Activated CD4-positive, alpha-beta T cell treated with anti-CD3 and anti-CD28 coated beads, Interleukin-10, Interleukin-2, amounts not matched to agents 100 ng/mL and 50 ng/mL, durations not matched to agents 16 hours and 8 hours (primary cell): ENCODE measurements around the gene NPW.
A peak's percentile ranks its signal among the peaks of the same experiment; 100 is the strongest.

Experiments used
- DNase-seq: peaks from one replicate; pipeline ENCODE4 v3.0.0-alpha.2; 2020

Gene NPW

DNA sequence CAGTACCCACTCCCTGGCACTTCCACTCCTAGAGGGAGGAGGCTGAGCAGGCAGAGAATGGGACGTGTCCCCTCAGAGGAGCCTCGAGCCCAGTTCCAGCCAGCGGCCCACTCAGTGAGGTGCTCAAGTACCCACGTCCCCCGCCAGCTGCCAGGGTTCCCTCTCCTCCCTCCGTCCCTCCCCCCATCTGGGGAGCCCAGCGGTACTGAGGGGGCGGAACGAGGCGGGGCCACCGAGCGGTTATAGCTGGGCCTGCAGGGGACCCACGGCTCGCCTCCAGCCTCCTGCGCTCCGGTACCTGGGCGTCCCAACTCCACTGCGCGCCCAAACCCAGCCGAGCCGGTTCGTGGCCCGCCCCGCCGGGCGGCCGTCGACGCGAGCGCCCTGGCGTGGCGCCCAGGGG, at the start of gene NPW:
Gene NPW, plus strand, starts transcription at position 268 of the 403 bp plus-strand sequence.
- no peak for DNase-seq

DNA sequence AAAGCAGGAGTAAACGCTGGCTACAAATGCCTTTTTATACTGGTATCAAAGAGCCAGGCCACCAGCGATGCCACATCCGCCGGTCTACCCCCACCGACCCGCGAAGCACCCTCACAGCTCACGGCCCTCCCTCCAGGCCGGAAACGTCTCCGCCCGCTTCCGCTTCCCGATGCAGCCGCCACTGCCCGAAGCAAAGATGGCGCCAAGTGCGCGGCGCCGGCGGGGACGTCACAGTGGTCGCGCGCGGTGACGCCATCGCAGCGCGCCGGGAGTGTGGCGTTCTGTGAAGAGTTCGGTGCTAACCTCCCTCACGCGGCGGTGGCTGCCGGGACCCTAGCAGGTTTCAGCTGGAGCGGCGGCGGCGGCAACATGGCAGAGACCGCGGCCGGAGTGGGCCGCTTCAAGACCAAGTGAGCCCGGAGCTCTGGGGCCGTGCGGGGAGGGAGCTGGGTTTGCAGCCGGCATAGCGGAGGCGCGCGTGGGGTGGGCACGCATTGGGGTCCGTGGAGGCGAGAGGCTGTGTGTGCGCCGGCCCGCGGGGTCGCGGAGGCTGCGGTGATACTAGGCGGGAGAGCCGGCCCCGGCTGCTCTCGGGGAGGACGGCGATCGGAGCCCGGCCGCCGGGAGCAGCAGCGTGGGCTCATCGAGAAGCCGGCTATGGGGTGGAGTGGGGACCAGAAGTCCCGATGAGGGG, 47.6 kb upstream of the NPW start, which contains the start of gene TBL3:
Gene TBL3, plus strand, starts transcription at position 258 of the 694 bp plus-strand sequence. Its CDS starts 112 bp downstream, at position 370.
- DNase-seq, result peak; percentile 97

DNA sequence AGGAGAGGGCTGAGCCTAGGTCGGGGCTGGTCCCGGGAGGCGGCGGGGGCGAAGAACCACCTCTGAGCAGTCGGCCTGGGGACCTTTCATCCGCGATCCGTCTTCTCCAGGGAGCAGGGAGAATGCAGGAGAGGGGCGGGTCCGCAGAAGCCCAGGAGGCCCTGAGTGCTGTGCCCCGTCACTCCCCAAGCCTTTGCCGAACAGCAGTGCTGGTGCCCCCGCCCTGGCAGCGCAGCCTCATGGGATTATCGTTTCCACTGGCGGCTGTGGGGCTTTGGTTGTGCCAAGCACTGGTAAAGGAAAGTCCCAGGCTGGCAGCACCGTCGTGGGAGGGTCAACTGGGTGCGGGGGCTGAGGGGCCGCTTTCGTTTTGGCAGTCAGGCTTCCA, 47.1 kb upstream of the NPW start:
- peak; percentile 15 for DNase-seq

DNA sequence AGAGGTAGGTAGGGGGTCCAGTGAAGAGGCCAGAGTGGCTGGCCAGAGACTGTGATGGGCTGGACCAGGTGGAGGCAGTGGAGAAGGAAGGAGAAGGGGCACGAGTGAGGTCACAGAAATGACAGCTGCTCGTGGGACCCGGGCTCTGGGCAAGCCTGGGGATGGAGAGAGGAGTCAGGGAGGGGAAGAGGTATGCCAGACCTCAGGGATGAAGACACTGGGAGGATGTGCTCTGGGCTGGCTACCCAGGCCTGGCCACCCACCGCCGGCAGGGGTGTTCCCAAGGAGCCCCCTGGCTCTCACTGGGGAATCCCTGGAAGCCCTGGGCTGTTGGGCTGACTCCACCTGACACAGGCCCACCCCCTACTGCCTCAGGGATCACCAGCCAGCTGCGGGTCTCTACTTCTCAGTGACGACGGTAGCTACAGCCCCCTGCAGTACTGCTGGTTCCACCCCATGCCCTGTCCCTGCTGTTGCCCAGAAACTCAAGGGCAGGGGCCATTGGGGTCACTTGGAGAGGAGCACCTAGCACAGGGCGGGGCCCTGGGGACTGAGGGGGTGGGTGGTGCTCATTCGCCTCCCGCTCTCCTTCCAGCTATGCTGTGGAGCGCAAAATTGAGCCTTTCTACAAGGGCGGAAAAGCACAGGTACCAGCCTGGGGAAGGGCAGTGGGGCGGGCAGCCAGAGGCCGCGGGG, 46.0 kb upstream of the NPW start:
- no peak for DNase-seq

DNA sequence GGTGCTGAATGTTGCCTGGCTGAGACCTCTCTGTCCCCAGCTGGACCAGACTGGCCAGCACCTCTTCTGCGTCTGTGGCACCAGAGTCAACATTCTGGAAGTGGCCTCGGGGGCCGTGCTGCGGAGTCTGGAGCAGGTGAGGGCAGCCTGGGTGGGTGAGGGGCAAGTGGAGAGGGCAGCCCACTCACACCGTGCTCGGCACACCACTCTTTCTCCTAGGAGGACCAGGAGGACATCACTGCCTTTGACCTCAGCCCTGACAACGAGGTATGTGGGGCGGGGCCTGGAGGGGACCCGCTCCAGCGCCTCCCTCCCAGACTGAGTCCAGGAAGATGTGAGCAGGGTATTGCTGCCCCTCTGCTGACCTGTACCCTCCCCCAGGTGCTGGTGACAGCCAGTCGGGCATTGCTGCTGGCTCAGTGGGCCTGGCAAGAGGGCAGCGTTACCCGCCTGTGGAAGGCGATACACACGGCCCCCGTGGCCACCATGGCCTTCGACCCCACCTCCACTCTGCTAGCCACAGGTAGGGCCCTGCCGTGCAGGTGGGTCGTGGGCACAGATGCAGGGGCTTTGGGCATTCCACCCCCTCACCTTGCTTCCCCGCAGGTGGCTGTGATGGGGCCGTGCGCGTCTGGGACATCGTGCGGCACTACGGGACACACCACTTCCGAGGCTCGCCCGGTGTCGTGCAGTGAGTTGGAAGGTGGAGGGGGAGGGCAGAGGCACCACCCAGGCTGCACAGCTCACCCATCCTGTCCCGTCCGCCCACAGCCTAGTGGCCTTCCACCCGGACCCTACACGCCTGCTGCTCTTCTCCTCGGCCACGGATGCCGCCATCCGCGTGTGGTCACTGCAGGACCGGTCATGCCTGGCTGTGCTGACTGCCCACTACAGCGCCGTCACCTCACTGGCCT, 45.2 kb upstream of the NPW start:
- DNase-seq, result no peak

DNA sequence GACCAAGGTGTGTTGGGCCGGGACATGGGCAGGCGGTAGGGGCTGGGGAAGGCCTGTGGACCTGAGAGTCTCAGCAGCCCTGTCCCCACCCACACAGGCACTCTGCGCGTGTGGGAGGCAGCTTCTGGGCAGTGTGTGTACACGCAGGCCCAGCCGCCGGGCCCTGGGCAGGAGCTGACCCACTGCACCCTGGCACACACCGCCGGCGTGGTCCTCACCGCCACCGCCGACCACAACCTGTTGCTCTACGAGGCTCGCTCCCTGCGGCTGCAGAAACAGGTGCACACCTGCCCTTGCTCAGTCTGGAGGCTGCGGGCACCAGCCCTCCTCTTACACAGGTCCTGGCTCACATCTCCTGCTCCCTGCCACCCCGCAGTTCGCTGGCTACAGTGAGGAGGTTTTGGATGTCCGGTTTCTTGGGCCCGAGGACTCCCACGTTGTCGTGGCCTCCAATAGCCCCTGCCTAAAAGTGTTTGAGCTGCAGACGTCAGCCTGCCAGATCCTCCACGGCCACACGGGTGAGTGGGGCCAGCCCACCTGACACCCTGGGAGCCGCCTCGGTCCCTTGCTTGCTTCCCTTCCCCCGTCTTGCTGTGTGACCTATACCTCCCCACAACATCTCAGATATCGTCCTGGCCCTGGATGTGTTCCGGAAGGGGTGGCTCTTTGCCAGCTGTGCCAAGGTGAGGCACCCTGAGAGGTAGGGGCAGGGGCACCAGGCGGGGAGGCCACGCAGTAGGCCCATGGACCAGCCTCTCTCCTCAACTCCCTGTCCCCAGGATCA, 44.0 kb upstream of the NPW start:
- no peak for DNase-seq

DNA sequence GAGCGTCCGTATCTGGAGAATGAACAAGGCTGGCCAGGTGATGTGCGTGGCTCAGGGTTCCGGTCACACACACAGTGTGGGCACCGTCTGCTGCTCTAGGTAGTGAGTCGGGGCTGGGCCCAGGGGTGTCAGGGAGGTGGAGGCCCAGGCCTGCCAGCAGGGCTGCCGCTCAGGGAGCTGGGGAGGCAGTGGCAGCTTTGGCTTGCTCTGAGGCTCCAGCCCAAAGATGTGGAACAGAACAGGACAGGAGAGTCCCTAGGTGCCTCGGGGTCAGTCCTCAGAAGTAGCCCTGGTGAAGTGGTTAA, 43.4 kb upstream of the NPW start:
- no peak for DNase-seq

DNA sequence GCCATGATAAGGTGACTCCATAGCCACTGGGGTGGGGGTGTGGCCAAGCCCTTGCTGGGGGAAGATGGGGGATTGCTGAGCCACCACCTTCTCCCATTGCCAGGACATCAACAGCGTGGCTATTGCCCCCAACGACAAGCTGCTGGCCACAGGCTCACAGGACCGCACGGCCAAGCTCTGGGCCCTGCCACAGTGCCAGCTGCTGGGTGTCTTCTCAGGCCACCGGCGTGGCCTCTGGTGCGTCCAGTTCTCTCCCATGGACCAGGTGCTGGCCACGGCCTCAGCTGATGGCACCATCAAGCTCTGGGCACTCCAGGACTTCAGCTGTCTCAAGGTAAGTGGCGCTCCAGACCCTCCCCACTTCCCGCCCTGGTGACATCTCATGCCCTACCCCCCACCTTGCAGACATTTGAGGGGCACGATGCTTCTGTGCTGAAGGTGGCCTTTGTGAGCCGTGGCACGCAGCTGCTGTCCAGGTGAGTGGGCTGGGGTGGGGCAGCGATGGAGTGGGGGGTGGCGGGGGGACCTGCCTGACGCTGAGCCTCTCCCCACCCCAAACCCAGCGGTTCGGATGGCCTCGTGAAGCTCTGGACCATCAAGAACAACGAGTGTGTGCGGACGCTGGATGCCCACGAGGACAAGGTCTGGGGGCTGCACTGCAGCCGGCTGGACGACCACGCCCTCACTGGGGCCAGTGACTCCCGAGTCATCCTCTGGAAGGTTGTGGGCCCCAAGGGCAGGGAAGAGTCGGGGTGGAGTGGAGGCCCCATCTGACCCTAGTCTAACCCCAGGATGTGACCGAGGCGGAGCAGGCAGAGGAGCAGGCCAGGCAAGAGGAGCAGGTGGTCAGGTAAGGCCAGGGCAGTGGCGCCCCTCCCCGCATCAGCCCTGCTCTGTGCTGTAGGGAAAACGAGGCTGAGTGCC, 42.4 kb upstream of the NPW start:
- no peak for DNase-seq

DNA sequence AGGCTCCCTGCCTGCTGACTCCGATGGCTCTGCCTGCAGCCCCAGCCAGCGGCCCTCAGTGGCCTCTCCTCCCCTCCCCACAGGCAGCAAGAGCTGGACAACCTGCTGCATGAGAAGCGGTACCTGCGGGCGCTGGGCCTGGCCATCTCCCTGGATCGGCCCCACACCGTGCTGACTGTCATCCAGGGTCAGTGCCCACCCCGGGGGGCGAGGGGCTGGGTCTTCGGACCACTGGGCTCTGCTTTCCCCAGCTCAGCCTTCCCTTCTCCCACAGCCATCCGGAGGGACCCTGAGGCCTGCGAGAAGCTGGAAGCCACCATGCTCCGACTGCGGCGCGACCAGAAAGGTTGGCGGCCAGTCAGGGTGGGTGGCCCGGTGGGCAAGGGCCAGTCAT, 41.7 kb upstream of the NPW start:
- no peak for DNase-seq

DNA sequence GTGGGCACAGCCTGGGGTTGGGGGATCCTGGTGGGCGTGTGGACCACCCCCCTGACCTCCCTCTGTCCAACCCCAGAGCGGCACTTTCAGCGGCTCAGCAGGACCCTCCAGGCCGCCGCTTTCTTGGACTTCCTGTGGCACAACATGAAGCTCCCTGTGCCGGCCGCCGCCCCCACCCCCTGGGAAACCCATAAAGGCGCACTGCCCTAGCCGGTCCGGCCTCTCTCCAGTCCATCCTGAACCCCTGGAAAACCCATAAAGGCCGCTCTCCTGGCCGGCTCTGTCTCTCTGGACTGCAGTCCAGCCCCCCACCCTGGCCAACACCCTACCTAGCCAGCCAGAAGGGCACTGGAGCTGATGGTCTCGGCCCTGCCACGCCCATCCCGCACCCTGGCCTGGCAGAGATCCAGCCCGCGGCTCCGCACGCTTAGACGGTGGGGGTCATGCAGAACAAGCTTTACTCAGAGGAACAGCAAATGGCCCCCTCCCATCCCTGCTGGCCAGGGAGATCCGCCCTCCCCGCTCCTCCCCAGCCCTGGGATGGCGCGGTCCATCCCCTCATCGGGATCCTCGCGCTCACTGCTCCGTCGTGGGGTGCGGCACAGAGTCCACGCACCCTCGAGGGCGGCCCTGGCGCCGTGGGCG, 41.0 kb upstream of the NPW start:
- DNase-seq, result no peak

DNA sequence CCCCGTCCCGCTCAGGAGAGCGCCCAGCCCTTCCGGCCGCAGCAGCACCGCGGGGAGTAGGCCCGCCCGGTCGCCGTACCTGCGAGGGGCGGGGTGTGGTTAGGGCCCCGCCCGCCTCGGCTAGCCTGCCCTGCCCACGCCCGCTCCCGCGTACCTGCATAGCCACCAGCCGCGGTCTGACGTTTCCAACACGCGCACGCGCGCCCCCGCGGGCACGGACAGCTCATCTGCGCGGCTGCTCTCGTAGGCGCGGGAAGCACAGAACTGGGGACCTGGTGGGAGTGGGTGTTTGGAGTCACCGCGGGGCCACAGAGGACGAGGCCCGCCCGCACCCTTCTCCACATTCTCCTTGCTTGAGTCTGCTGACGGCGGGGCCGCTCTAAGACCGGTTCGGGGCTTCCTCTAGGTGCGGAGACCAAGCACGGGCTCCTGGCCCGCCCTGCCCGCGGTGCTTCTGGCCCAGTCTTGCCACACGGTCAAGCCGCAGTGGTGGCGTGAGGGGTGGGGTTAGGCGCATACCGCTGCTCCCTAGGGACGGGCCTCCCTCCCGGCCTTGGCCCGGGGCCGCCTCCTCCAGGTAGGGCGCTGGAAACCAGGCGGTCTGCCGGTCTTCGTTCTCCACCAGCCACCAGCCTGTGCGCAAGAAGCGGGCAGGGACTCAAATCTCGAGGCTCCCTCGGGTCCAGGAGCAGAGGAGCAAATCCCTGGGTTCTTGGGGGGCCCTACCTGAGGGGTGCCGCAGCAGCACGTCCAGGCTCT, 40.1 kb upstream of the NPW start:
- peak; percentile 47 for DNase-seq

DNA sequence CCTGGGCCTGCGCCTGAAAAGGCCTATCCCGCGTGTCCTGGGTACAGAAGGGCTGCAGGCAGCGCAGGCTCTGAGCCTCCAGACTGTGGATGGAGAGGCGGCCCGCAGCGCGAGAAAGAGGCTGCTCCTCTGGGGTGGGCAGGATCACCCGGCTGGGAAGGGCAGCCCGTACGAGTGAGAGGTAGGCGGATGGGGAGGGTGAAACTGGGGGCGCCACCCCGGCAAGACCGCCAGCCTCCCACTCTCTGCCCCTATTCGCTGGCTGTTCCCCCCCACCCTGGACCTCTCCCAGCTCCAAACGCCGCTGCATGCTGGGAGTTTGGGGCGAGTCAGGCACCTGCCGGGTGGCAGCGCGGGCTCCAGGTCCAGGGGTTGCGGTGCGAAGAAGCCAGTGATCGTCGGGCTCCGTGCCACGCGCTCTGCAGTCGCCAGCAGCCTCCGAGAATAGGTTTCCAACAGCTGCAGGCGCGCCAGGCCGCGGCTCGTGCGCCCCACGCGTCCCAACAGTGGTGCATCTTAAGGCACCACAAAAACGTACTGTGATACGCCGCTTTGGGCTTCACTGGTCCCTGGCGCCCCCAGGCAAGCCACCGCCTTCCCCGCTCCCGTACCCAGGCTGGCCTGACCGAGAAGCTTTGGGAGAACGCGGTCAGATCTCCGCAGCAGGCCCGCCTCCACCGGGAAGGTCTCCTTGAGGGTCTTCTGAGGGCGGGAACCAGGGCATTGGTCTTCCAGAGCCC, 39.4 kb upstream of the NPW start:
- peak; percentile 32 for DNase-seq

DNA sequence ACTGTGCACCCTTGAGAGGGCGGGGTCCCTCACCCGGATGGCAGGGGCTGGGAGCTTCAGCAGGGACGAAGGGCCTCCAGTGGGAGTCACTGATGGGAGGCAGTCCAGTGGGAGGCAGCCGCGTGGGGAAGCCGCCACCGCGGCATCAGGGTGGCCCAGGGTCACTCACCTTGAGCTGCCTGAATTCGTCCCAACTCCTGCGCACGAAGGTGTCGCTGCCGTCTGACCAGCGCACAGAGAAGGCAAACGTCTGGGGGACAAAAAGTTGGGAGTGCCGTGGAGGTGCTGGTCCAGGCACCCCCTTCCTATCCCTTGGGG, 38.9 kb upstream of the NPW start:
- DNase-seq, result no peak

DNA sequence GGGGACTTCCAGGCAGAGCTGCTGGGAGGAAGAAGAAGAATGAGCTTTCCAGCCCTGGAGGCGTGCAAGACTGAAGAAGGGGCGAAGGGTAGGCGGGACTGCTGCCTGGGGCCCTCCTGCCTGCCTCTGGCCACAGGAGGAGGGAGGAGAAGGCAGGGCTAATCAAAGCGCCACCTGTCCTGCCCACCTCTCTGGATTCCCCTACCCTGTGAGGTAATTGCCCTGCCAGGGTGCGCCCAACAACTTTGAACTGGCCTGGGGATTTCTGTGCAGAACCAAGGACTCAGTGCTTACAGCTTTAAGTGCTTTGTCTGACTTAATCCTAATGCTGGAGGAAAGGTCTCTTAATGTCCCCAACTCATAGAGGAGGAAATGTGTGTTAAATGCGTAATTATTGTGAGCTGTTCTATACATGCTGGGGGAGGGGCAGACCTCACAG, 38.2 kb upstream of the NPW start, which contains the start of gene NOXO1:
Gene NOXO1, minus strand, starts transcription at position 72 of the 439 bp plus-strand sequence. CDS start 290 bp downstream, outside the sequence.
- no peak for DNase-seq

DNA sequence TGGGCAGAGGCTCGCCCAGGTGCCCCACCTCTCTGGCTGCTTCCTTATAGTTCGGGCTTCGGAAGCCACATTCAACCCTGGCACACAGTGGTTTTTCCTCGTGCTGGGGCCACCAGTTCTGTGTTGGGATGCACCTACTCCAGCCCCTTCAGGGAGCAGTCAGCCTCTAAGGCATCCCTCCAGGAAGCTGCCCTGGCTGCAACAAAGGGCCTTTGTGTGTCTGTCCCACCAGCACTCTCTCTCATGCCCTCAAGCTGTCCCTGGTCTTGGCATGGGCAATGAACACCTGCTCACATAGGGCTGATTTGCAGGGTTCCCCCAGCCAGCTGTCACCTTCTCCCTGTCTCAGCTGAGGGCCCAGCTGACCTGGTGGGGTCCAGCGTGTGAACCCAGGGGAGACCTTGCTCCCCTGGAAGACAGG, 37.6 kb upstream of the NPW start:
- no peak for DNase-seq

DNA sequence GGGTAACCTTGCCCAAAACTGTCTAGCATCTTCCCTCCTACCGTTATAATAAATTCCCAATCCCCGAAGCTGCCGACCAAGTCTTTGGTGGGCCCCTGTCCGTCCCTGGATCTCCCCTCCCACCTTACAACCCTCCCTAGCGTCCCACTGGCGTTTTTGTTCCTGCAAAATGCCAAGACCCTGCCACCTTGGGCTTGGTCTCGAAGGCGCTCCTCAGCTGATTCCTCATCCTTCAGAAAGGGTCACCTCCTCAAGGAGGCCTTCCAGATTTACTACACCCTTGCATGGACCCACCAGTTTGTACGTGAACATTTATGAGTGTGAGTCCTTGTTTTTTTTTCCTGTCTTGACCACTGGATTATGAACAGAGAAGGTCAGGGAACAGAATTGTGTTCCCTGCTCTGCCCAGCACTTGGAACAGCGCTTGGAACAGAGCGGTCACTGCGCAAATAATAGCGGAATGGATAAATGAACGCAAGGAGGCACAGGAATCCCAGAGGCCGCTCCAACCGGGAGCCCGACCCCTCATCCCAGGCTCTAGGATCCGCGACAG, 36.5 kb upstream of the NPW start:
- no peak for DNase-seq

DNA sequence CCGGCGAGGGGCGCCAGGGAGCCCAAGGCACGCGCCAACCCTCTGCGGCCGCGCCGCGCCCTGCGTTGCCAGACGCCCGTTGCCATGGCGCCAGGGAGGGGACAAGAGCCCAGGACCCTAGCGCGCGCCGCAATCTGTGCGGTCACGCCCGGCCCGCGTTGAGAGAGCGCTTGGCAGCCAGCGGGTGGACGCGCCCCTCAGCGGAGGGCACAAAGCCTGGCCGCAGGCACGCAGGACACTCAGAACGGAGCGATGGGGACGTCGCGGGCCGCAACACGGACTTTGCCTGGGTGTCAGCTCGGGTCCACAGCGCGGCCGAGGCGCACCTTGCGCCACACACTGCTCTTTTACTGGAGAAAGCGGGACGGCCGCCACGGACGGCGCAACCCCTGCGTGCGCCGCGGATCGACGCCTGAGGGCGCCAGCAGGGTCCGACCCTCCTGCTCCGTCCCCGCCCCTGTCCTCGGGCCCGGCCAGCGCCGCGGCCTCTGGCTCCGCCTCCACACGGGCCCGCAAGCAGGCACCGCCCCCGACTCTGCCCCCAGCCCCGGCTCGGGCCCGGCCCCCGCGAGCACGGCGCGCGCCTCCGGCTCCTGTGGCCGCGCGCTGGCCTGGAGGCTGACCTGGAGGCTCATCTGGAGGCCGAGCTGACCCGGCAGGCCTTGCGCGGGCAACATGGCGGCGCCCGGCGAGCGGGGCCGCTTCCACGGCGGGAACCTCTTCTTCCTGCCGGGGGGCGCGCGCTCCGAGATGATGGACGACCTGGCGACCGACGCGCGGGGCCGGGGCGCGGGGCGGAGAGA, 35.8 kb upstream of the NPW start, which contains the start of gene GFER:
Gene GFER, plus strand, starts transcription at position 650 of the 803 bp plus-strand sequence. Its CDS starts 26 bp downstream, at position 676.
- peak; percentile 92 for DNase-seq
